Testis (tissue), 2 donors: Measurements from ENCODE around the gene ATP11C.

Source experiments
- POLR2A ChIP-seq: fragments of 450-650 bp; IDR thresholded peaks from one replicate; pipeline ENCODE4 v1.6.1; 2017; ENCODE audit warnings: antibody characterized with exemption, mild to moderate bottlenecking, moderate library complexity
- TF ChIP-seq, protein P1 (sequence below), 3 experiments: fragments of 450-650 bp in 2 of 3; fragments of 200-600 bp in 1 of 3; sonication (generic) in 1 of 3; IDR thresholded peaks; one replicate each; pipeline ENCODE4 v1.5.1; 2016 to 2019; ENCODE audit warnings: antibody characterized with exemption in 3 of 3, mild to moderate bottlenecking in 2 of 3, moderate library complexity in 1 of 3

DNA sequence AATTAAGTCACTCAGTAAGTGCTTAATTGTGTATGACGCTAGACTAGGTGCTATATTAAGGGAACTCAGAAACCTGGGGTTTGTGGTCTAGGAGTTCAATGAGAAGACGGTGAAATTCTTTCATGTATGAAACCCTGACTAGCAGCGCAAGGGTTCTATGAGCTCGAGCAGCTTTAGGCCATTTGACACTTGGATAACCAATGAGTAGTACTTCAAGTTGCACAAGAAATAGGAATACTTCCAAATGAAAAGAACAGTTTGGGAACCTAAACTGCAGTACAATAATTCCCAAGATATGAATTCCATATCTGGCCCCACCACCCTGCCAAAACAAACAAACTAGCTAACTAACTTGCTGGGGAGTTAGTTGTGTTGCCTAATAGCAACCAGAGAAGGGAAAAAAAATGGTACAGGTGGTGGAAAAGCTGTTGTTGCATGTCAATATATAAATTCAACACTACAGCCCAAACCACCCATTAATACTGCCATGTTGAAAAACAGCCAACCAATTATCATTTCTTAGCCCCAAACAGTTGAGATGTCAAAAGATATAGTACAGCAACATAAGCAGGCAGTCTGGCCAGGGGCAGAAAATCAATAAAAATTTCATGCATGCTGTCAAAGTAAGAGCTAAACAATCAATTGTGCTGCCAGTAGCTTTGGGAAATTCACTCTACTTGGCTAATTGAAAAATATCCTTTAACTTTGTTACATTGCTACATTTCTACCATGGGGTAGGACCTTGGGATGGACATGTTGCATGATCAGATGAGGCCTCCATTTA is 170.3 kb downstream of the ATP11C start:
- no peak for TF ChIP-seq POLR2A
- TF ChIP-seq, protein P1, sequence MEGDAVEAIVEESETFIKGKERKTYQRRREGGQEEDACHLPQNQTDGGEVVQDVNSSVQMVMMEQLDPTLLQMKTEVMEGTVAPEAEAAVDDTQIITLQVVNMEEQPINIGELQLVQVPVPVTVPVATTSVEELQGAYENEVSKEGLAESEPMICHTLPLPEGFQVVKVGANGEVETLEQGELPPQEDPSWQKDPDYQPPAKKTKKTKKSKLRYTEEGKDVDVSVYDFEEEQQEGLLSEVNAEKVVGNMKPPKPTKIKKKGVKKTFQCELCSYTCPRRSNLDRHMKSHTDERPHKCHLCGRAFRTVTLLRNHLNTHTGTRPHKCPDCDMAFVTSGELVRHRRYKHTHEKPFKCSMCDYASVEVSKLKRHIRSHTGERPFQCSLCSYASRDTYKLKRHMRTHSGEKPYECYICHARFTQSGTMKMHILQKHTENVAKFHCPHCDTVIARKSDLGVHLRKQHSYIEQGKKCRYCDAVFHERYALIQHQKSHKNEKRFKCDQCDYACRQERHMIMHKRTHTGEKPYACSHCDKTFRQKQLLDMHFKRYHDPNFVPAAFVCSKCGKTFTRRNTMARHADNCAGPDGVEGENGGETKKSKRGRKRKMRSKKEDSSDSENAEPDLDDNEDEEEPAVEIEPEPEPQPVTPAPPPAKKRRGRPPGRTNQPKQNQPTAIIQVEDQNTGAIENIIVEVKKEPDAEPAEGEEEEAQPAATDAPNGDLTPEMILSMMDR (IDR thresholded peaks at IDR 0.05): no peak
